Bronchial epithelial cell (primary cell): Measurements from ENCODE around the gene CORO2A. TPM values are rescaled to one million over a fixed set of nuclear protein-coding genes. Genes with fewer than 3 reads are reported as not detected.
"Not testable (repeated sequence)": the region's sequence is repeated elsewhere in the genome, so short reads cannot be mapped to it uniquely, and the experiment has no call there.

Experiments
- DNase-seq: peaks from one replicate; pipeline ENCODE4 v3.0.0-alpha.2; 2010; ENCODE audit warnings: low read depth
- FAIRE-seq: peaks from 2 replicates; lab custom pipeline; 2011; peaks lifted over from hg19 to GRCh38; lab: Jason Lieb, UNC
- H3K27me3 ChIP-seq: 2 replicates; pipeline ENCODE4 v1.5.1; 2011; ENCODE audit warnings: low read length; ENCODE audit not compliant: control insufficient read depth, insufficient read depth
- H3K36me3 ChIP-seq: 2 replicates; pipeline ENCODE4 v1.5.1; 2011; ENCODE audit warnings: low read length; ENCODE audit not compliant: control insufficient read depth, insufficient read depth
- H3K4me3 ChIP-seq: 2 replicates; pipeline ENCODE4 v1.5.1; 2011; ENCODE audit warnings: mild to moderate bottlenecking, low read depth, low read length, control low read depth
- CTCF ChIP-seq: IDR thresholded peaks from 2 replicates; pipeline ENCODE4 v1.5.1; 2011; ENCODE audit warnings: mild to moderate bottlenecking, moderate library complexity, low read length, control low read depth, inconsistent platforms; ENCODE audit not compliant: insufficient read depth, severe bottlenecking
- total RNA-seq: library from RNA; depleted of rRNA; stranded (reverse); fragments of >200 nt; gene quantifications from 2 replicates; pipeline ENCODE4 v1.2.1, GENCODE V29; 2014

CORO2A gene
- total RNA-seq, 1 donor from 2014 or later: 22.1 TPM

GRCh38 chr9:98081477-98082219, 110.8 kb downstream of the CORO2A start:
- Histone ChIP-seq H3K36me3 (peaks cover 8% of the 10 kb centered on the region), H3K4me3 (no peak overlapping the region), H3K27me3 (no peaks in the 10 kb centered on the region)
- FAIRE-seq (no peak), DNase-seq (peak; percentile 84)
- no peak for TF ChIP-seq CTCF

GRCh38 chr9:98080780-98081179, 111.7 kb downstream of the CORO2A start:
- H3K4me3 ChIP-seq: no peak overlapping the region
- TF ChIP-seq CTCF: no peak
- H3K27me3 ChIP-seq: no peaks in the 10 kb centered on the region
- FAIRE-seq (no peak), DNase-seq (no peak)
- H3K36me3 ChIP-seq: peaks cover 8% of the 10 kb centered on the region

GRCh38 chr9:98080326-98080725, 112.1 kb downstream of the CORO2A start:
- Histone ChIP-seq H3K4me3 (no peak overlapping the region), H3K27me3 (no peaks in the 10 kb centered on the region), H3K36me3 (peaks cover 8% of the 10 kb centered on the region)
- FAIRE-seq (no peak), DNase-seq (no peak)
- TF ChIP-seq CTCF: no peak

GRCh38 chr9:98078895-98079294, 113.5 kb downstream of the CORO2A start:
- Histone ChIP-seq H3K27me3 (no peaks in the 10 kb centered on the region), H3K36me3 (peaks cover 7% of the 10 kb centered on the region), H3K4me3 (no peak overlapping the region)
- TF ChIP-seq CTCF: no peak
- DNase-seq (no peak), FAIRE-seq (no peak)

- H3K27me3 ChIP-seq, FAIRE-seq, H3K36me3 ChIP-seq, H3K4me3 ChIP-seq, DNase-seq: not testable (repeated sequence)
Observed at GRCh38 chr9:98076514-98076890, 115.9 kb downstream of the CORO2A start.

GRCh38 chr9:98075332-98075805, 117.1 kb downstream of the CORO2A start:
- TF ChIP-seq CTCF: no peak
- Histone ChIP-seq H3K27me3 (no peaks in the 10 kb centered on the region), H3K36me3 (peaks cover 1% of the 10 kb centered on the region), H3K4me3 (no peak overlapping the region)
- FAIRE-seq (peak; percentile 64), DNase-seq (peak; percentile 91)
